Measurements from ENCODE around the gene ZFX.

Gene ZFX

DNA sequence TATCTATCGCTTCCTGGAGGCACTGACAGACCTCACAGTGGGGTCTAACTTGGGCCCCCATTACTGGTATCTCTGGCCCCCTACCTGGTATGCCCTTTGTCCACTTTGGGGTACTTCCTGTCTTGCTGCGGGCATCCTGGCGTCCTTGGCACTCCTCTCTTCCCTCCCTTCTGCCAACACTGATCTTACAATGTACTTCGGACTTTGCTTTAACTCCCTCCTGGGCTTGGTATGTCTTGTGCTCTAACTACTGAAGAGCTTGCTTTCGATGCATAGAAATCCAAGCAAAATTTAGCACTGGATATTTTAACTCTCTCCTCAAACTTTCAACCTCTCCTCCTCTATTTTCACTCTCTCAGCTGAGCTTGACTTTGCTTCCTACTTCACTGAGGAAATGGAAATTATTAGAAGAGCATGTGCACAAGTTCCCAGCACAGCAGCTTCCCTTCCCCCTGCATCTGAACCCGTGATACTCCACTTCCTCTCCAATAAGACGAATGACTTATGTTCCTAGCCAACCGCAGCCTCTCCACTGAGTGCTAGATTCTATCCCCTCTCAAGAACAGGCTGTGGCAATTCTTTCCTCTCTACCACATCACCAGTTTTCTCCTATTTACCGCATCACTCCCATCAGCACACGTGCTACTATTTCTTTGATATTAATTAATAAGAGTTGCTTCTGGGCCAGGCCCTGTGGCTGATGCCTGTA is 111.5 kb downstream of the ZFX start:
- DNase-seq (ENCODE audit: insufficient read length, low spot score) (no peak), FAIRE-seq (no peak)
- TF ChIP-seq, protein P1, sequence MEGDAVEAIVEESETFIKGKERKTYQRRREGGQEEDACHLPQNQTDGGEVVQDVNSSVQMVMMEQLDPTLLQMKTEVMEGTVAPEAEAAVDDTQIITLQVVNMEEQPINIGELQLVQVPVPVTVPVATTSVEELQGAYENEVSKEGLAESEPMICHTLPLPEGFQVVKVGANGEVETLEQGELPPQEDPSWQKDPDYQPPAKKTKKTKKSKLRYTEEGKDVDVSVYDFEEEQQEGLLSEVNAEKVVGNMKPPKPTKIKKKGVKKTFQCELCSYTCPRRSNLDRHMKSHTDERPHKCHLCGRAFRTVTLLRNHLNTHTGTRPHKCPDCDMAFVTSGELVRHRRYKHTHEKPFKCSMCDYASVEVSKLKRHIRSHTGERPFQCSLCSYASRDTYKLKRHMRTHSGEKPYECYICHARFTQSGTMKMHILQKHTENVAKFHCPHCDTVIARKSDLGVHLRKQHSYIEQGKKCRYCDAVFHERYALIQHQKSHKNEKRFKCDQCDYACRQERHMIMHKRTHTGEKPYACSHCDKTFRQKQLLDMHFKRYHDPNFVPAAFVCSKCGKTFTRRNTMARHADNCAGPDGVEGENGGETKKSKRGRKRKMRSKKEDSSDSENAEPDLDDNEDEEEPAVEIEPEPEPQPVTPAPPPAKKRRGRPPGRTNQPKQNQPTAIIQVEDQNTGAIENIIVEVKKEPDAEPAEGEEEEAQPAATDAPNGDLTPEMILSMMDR (IDR thresholded peaks at IDR 0.05; ENCODE audit: insufficient read depth, missing control alignments) = no peak

DNA sequence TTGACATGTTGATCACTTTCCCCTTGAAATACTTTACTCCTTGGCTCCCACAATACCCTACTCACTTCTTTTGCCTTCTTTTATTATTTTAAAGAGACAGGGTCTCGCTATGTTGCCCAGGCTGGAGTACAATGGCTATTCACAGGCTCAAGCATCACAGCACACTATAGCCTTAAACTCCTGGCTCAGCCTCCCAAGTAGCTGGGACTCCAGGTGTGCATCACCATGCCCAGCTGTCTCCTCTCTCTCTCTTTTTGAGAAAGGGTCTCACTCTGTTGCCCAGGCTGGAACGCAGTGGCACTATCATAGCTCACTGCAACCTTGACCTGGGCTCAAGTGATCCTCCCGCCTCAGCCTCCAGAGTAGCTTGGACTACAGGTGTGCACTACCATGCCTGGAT is 112.8 kb downstream of the ZFX start:
- TF ChIP-seq, protein P1 (IDR thresholded peaks at IDR 0.05; ENCODE audit: insufficient read depth, missing control alignments) = no peak
- FAIRE-seq (no peak), DNase-seq (ENCODE audit: insufficient read length, low spot score) (no peak)

DNA sequence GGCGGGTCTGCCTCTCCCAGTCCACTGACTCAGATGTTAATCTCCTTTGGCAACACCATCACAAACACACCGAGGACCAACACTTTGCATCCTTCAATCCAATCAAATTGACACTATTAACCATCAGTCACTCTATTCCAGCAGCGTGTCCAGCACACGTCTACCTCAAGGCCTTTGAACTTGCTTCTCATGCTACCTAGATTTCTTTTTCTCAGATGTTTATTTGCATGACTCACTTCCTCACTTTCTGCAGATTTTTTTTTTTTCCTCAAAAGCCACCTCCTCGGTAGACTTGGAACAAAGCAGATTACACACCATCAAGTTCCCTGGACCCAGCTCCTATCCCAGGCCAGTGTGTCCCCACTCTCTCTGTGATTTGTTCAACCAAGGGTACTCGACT is 114.9 kb downstream of the ZFX start:
- TF ChIP-seq, protein P1 (IDR thresholded peaks at IDR 0.05; ENCODE audit: insufficient read depth, missing control alignments) = no peak
- no peak for FAIRE-seq
- DNase-seq (ENCODE audit: insufficient read length, low spot score) = no peak

Measured in D721Med (cell line).